Measurements from ENCODE around the gene GFI1.
"Not testable (repeated sequence)": the region's sequence is repeated elsewhere in the genome, so short reads cannot be mapped to it uniquely, and the experiment has no call there.

Gene GFI1

DNA sequence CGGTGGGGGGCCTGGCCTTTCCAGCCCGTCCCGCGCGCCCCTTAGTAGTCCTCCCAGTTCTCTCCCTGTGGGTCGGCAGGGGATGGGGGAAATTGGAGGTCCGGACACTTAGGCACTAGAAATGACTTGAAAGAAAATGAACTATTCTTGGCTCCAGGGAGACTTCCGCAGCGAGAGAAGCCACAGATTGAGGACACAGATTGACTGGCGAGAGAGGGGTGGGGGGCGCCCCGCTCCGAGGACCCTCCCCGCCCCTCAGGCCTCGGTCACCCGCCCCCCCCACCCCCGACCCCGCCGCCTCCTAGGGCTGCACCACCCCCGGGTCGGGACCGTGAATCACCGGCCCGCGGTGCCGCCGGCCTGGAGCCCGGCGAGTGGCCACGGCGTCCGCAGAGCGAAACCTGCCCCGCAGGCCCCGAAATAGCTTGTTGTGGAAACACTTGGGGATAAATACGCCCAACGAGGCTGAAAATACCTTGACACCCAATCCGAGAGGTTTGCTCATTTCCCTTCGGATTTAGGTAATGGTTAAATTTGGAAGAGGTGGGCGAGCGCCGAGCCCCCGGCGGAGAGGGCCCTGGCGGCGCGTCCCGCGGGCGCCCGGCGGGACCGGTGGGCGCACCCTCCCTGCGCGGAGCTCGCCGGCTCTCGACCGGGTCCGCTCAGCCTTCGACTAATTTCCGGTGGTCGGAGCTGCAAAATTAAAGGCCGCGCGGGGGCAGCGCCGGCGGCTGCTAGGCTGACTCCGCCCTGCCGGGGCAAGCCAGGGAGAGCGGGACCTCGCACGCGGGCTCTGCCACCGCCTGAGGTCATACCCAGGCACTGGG lies at the start of gene GFI1:
Gene GFI1 (minus strand): TSS at position 675 of the 827 bp plus-strand sequence. CDS start 3,438 bp downstream, outside the sequence.
- DNase-seq (ENCODE audit: low read depth in 2 of 2), result peak; percentile 50 to 74

GRCh38 chr1:92532371-92532770 lies 45.6 kb upstream of the GFI1 start:
- not testable (repeated sequence) for DNase-seq (ENCODE audit: low read depth in 2 of 2)

GRCh38 chr1:92531939-92532338 lies 45.2 kb upstream of the GFI1 start:
- not testable (repeated sequence) for DNase-seq (ENCODE audit: low read depth in 2 of 2)

DNA sequence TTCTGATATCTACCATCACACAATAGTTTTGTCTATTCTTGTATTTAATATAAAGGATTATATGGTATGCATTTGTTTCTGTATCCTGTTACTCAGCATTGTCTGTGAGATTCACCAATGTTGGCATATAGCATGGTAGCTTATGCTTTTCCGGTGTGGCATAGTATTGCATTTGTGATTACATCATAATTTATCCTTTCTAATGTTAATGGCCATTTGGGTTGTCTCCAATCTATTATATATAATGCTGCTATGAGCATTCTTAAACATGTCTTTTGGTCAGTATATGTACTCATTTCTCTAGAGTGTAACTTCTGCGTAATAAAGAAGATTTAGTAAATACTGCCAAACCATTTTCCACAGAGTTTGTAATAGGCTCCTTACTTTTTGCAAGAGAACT lies 40.9 kb upstream of the GFI1 start:
- no peak for DNase-seq (ENCODE audit: low read depth in 2 of 2)

DNA sequence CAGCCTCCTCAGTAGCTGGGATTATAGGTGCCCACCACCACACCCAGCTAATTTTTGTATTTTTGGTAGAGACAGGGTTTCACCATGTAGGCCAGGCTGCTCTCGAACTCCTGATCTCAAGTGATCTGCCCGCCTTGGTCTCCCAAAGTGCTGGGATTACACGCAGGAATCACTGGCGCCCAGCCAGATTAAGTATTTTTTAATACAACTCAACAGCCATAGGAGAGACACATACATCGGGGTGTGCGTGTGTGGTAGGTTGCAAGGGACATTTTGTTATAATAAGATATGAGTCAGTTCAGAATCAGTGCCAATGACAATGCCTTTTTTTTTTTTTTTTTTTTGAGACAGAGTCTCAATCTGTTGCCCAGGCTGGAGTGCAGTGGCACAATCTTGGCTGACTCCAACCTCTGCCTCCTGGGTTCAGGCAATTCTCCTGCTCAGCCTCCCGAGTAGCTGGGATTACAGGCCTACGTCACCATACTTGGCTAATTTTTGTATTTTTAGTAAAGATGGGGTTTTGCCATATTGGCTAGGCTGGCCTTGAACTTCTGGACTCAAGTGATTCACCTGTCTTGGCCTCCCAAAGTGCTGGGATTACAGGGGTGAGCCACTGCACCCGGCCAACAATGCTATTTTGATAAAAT lies 38.3 kb upstream of the GFI1 start:
- not testable (repeated sequence) for DNase-seq (ENCODE audit: low read depth in 2 of 2)

GRCh38 chr1:92519043-92519442 lies 32.3 kb upstream of the GFI1 start:
- no peak for DNase-seq (ENCODE audit: low read depth in 2 of 2)

GRCh38 chr1:92516574-92516973 lies 29.8 kb upstream of the GFI1 start:
- DNase-seq (ENCODE audit: low read depth in 2 of 2), result no peak

GRCh38 chr1:92515796-92516201 lies 29.1 kb upstream of the GFI1 start:
- no peak for DNase-seq (ENCODE audit: low read depth in 2 of 2)

- DNase-seq (ENCODE audit: low read depth in 2 of 2), result no peak
Observed at GRCh38 chr1:92511541-92511940, 24.8 kb upstream of the GFI1 start.

DNA sequence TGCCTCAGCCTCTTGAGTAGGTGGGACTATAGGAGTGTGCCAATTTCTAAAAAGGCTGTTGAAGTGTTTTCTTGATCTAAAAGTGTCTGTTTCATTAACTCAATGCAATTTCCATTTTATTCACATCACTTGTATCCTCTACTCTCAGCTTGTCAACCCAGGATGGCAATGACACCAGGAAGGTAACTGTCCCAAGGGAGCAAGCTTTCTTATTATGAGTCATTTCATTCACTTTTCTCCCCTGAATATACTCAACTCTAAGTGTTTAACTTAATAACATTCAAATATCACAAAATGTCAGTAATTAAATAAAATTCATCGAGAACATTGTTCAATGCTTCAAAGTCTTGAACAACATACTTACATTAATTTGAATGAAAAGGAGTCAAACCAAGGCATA lies 22.9 kb upstream of the GFI1 start:
- DNase-seq (ENCODE audit: low read depth in 2 of 2), result no peak

GRCh38 chr1:92505015-92505692 lies 18.4 kb upstream of the GFI1 start:
- no peak for DNase-seq (ENCODE audit: low read depth in 2 of 2)

- DNase-seq (ENCODE audit: low read depth in 2 of 2), result no peak
Observed at GRCh38 chr1:92504291-92505014, 17.7 kb upstream of the GFI1 start.

GRCh38 chr1:92503926-92504285 lies 17.2 kb upstream of the GFI1 start:
- DNase-seq (ENCODE audit: low read depth in 2 of 2), result no peak

DNA sequence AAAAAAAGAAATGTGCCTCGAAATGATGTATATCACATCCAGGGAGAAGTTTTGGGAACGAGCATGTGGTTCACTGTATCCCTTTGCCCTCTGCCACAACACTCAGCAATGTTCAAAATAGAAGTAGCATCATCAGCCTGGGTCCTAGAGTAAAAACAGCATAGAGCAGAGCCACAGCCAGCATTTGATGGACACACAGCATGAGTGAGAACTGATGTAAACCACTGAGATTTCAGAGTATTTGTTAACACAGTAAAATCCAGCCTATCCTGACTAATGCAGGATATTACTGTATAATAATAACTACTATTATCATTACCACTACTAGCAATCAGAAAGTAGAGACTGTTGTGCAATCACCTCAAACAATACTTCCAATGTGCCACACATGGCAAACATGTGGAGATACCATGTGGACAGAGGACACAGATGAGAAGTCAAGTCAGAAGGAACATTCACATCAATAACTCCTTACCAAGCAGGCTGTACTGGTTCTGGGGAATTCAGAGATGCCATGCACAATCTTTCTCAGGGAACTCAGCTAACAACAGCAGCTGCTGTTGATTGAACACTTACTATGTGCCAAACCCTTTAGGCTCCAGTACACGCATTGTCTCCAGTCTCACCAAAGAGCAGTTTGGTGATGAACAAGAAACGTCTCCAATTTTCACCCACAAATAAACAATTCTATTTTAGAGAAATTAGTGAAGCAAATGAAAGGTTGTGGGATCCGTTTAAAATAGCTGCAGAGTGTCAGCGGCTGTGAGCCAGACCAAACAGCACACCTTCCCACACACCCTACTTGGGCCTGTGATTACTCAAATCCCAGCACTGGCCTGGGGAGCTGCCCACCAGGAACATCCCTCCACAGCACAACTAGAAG lies 16.6 kb upstream of the GFI1 start:
- no peak for DNase-seq (ENCODE audit: low read depth in 2 of 2)

DNA sequence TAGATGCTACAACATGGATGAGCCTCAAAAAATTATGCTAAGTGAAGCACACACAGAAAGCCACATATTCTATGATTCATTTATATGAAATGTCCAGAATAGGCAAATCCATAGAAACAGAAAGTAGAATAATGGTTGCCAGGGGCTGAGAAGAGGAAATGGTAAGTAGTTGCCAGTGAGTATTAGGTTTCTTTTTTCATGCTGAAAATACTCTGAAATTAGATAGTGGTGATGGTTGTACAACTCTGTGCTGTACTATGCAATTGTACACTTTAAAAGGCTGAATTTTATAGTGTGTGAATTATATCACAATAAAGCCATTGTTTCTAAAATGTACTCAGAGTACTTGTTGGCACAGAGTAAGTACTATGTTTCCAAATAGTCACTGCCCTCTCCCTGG lies 15.5 kb upstream of the GFI1 start:
- DNase-seq (ENCODE audit: low read depth in 2 of 2), result no peak

DNA sequence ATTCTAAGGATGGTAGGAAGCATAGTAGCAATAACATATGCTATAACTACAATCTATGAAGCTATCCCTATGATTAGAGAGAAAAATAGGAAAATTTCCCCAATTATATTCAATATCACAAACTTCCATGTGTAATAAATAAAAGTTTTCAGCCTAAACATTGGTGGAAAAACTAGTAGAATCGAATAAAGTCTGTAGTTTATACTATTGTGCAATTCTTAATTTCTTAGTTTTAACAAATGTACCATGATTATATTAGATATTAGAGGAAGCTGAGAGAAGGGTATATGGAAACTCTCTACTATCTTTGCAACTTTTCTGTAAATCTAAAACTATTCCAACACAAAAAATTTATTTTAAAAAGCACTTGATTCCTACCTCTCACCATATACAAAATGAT lies 13.8 kb upstream of the GFI1 start:
- DNase-seq (ENCODE audit: low read depth in 2 of 2), result no peak

DNA sequence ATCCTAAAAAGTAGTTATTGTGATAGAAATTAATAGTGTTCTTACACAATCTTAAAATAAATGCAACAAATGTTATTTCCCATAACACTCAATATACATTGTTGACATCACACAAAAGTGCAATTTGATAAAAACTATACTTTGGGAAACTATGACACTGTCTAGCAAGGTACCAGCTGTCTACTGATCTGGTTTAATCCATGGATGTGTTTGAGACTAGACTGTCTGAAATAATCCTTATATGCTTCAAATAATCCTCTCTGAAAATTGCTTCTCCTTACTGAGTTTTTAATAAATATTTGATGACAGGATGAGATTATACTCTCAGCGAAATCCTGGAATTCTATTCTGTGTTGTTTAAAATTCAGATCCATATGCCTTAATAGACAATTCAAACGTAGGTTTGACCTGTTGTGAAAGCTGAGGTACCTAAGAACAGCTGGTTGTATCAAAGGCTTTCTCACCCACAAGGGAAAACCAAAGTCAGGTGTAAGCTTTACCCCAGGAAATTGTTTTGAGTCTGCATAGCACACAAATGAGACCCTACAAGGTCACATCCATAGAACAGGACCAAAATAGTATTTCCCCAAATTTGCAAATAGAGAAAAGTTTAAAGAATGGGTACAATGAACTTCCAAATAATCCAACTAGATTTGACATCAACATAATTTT lies 8.8 kb upstream of the GFI1 start:
- DNase-seq (ENCODE audit: low read depth in 2 of 2), result no peak

GRCh38 chr1:92494485-92495141 lies 7.9 kb upstream of the GFI1 start:
- no peak for DNase-seq (ENCODE audit: low read depth in 2 of 2)

- DNase-seq (ENCODE audit: low read depth in 2 of 2), result no peak
Observed at GRCh38 chr1:92493139-92493538, 6.4 kb upstream of the GFI1 start.

GRCh38 chr1:92488832-92489231 lies 2.1 kb upstream of the GFI1 start:
- DNase-seq (ENCODE audit: low read depth in 2 of 2), result no peak
